ENCODE results near the gene UNC5A.

UNC5A gene

GRCh38 chr5:176810081-176810597 is at the start of gene UNC5A:
TSS of gene UNC5A (plus strand) at chr5:176810559. CDS start at chr5:176810751, 192 bp downstream.
- H3K4me1 Mint-ChIP-seq (ENCODE audit: low read depth) = peaks cover 13% of the 10 kb centered on the region
- no peak within 1 kb of the TSS for H3K27ac Mint-ChIP-seq
- H3K36me3 Mint-ChIP-seq (ENCODE audit: low read depth) = no peaks in the 10 kb centered on the region
- no peaks in the 10 kb centered on the region for H3K9me3 Mint-ChIP-seq
- H3K4me3 Mint-ChIP-seq = peak within 1 kb of the TSS; percentile 74
- peaks cover 70% of the 10 kb centered on the region for H3K27me3 Mint-ChIP-seq

- H3K36me3 Mint-ChIP-seq (ENCODE audit: low read depth) = no peaks in the 10 kb centered on the region
- no peak overlapping the region for H3K27ac Mint-ChIP-seq
- H3K4me1 Mint-ChIP-seq (ENCODE audit: low read depth) = peaks cover 10% of the 10 kb centered on the region
- no peak overlapping the region for H3K4me3 Mint-ChIP-seq
- peaks cover 15% of the 10 kb centered on the region for H3K9me3 Mint-ChIP-seq
- H3K27me3 Mint-ChIP-seq = peaks cover 53% of the 10 kb centered on the region
Observed at GRCh38 chr5:176761755-176762154, 48.6 kb upstream of the UNC5A start.

GRCh38 chr5:176762489-176762888 is 47.9 kb upstream of the UNC5A start:
- Mint-ChIP-seq H3K27me3 (peaks cover 52% of the 10 kb centered on the region), H3K9me3 (peaks cover 15% of the 10 kb centered on the region), H3K36me3 (ENCODE audit: low read depth) (no peaks in the 10 kb centered on the region), H3K4me3 (no peak overlapping the region), H3K4me1 (ENCODE audit: low read depth) (peaks cover 10% of the 10 kb centered on the region), H3K27ac (no peak overlapping the region)

GRCh38 chr5:176765687-176766086 is 44.7 kb upstream of the UNC5A start:
- no peak overlapping the region for H3K27ac Mint-ChIP-seq
- no peak overlapping the region for H3K4me3 Mint-ChIP-seq
- no peaks in the 10 kb centered on the region for H3K36me3 Mint-ChIP-seq (ENCODE audit: low read depth)
- H3K27me3 Mint-ChIP-seq = peaks cover 55% of the 10 kb centered on the region
- peaks cover 15% of the 10 kb centered on the region for H3K9me3 Mint-ChIP-seq
- H3K4me1 Mint-ChIP-seq (ENCODE audit: low read depth) = peaks cover 10% of the 10 kb centered on the region

- Mint-ChIP-seq H3K27ac (no peak overlapping the region), H3K4me1 (ENCODE audit: low read depth) (no peaks in the 10 kb centered on the region), H3K4me3 (no peak overlapping the region), H3K27me3 (peaks cover 58% of the 10 kb centered on the region), H3K9me3 (peaks cover 12% of the 10 kb centered on the region), H3K36me3 (ENCODE audit: low read depth) (no peaks in the 10 kb centered on the region)
Observed at GRCh38 chr5:176768174-176768970, 42.0 kb upstream of the UNC5A start.

GRCh38 chr5:176769911-176770310 is 40.4 kb upstream of the UNC5A start:
- no peaks in the 10 kb centered on the region for H3K4me1 Mint-ChIP-seq (ENCODE audit: low read depth)
- no peaks in the 10 kb centered on the region for H3K36me3 Mint-ChIP-seq (ENCODE audit: low read depth)
- H3K27me3 Mint-ChIP-seq = peaks cover 47% of the 10 kb centered on the region
- no peak overlapping the region for H3K27ac Mint-ChIP-seq
- peaks cover 11% of the 10 kb centered on the region for H3K9me3 Mint-ChIP-seq
- no peak overlapping the region for H3K4me3 Mint-ChIP-seq

GRCh38 chr5:176770431-176770830 is 39.9 kb upstream of the UNC5A start:
- H3K4me3 Mint-ChIP-seq = no peak overlapping the region
- no peak overlapping the region for H3K27ac Mint-ChIP-seq
- peaks cover 49% of the 10 kb centered on the region for H3K27me3 Mint-ChIP-seq
- no peaks in the 10 kb centered on the region for H3K4me1 Mint-ChIP-seq (ENCODE audit: low read depth)
- peaks cover 6% of the 10 kb centered on the region for H3K9me3 Mint-ChIP-seq
- no peaks in the 10 kb centered on the region for H3K36me3 Mint-ChIP-seq (ENCODE audit: low read depth)

- H3K4me1 Mint-ChIP-seq (ENCODE audit: low read depth) = no peaks in the 10 kb centered on the region
- H3K36me3 Mint-ChIP-seq (ENCODE audit: low read depth) = no peaks in the 10 kb centered on the region
- H3K4me3 Mint-ChIP-seq = no peak overlapping the region
- no peak overlapping the region for H3K27ac Mint-ChIP-seq
- H3K27me3 Mint-ChIP-seq = peaks cover 44% of the 10 kb centered on the region
- H3K9me3 Mint-ChIP-seq = no peaks in the 10 kb centered on the region
Observed at GRCh38 chr5:176771102-176771845, 39.1 kb upstream of the UNC5A start.

- Mint-ChIP-seq H3K4me3 (no peak overlapping the region), H3K9me3 (no peaks in the 10 kb centered on the region), H3K36me3 (ENCODE audit: low read depth) (no peaks in the 10 kb centered on the region), H3K27ac (no peak overlapping the region), H3K27me3 (peaks cover 41% of the 10 kb centered on the region), H3K4me1 (ENCODE audit: low read depth) (no peaks in the 10 kb centered on the region)
Observed at GRCh38 chr5:176772271-176773210, 37.8 kb upstream of the UNC5A start.

- no peak overlapping the region for H3K27ac Mint-ChIP-seq
- no peaks in the 10 kb centered on the region for H3K9me3 Mint-ChIP-seq
- H3K4me1 Mint-ChIP-seq (ENCODE audit: low read depth) = no peaks in the 10 kb centered on the region
- H3K4me3 Mint-ChIP-seq = no peak overlapping the region
- H3K27me3 Mint-ChIP-seq = peaks cover 33% of the 10 kb centered on the region
- no peaks in the 10 kb centered on the region for H3K36me3 Mint-ChIP-seq (ENCODE audit: low read depth)
Observed at GRCh38 chr5:176773408-176774035, 36.8 kb upstream of the UNC5A start.

GRCh38 chr5:176774216-176775171 is 35.9 kb upstream of the UNC5A start:
- Mint-ChIP-seq H3K27ac (no peak overlapping the region), H3K4me3 (no peak overlapping the region), H3K9me3 (no peaks in the 10 kb centered on the region), H3K27me3 (peaks cover 29% of the 10 kb centered on the region), H3K36me3 (ENCODE audit: low read depth) (no peaks in the 10 kb centered on the region), H3K4me1 (ENCODE audit: low read depth) (no peaks in the 10 kb centered on the region)

GRCh38 chr5:176775409-176775808 is 35.0 kb upstream of the UNC5A start:
- Mint-ChIP-seq H3K9me3 (no peaks in the 10 kb centered on the region), H3K4me3 (no peak overlapping the region), H3K4me1 (ENCODE audit: low read depth) (no peaks in the 10 kb centered on the region)

GRCh38 chr5:176776141-176776865 is 34.1 kb upstream of the UNC5A start:
- H3K4me1 Mint-ChIP-seq (ENCODE audit: low read depth) = no peaks in the 10 kb centered on the region
- H3K9me3 Mint-ChIP-seq = no peaks in the 10 kb centered on the region
- H3K4me3 Mint-ChIP-seq = no peak overlapping the region
- no peak overlapping the region for H3K27ac Mint-ChIP-seq
- peaks cover 31% of the 10 kb centered on the region for H3K27me3 Mint-ChIP-seq
- no peaks in the 10 kb centered on the region for H3K36me3 Mint-ChIP-seq (ENCODE audit: low read depth)

More at GRCh38 chr5:176775409-176775808, 35.0 kb upstream of the UNC5A start:
- no peaks in the 10 kb centered on the region for H3K36me3 Mint-ChIP-seq (ENCODE audit: low read depth)
- no peak overlapping the region for H3K27ac Mint-ChIP-seq
- H3K27me3 Mint-ChIP-seq = peaks cover 28% of the 10 kb centered on the region
